Uterus (tissue), 4 donors: ENCODE measurements around the gene CDC42BPG. TPM values are rescaled to one million over a fixed set of nuclear protein-coding genes. Genes with fewer than 3 reads are reported as not detected.

Source experiments
- DNase-seq, 2 donors: peaks; one replicate each; pipeline ENCODE4 v3.0.0-alpha.2; 2019 to 2020
- H3K27ac ChIP-seq, 2 donors: fragments of 200-600 bp; sonication (generic); 1 replicate in 1 of 2; 2 replicates in 1 of 2; pipeline ENCODE4 v1.5.1; 2016 to 2018
- H3K27me3 ChIP-seq, 2 donors: fragments of 200-600 bp; sonication (generic); one replicate each; pipeline ENCODE4 v1.5.1; 2018 to 2019; ENCODE audit warnings: control low read depth in 1 of 2
- H3K36me3 ChIP-seq, 2 donors: fragments of 200-600 bp; sonication (generic); one replicate each; pipeline ENCODE4 v1.5.1; 2019; ENCODE audit warnings: control low read depth in 1 of 2
- H3K4me1 ChIP-seq, 2 donors: fragments of 200-600 bp; sonication (generic); one replicate each; pipeline ENCODE4 v1.5.1; 2018 to 2019; ENCODE audit warnings: control low read depth in 1 of 2
- H3K4me3 ChIP-seq, 2 donors: fragments of 200-600 bp; sonication (generic); 1 replicate in 1 of 2; 2 replicates in 1 of 2; pipeline ENCODE4 v1.5.1; 2018 to 2019; ENCODE audit warnings: mild to moderate bottlenecking in 1 of 2
- H3K9me3 ChIP-seq, 2 donors: fragments of 200-600 bp; sonication (generic); one replicate each; pipeline ENCODE4 v1.5.1; 2019; ENCODE audit warnings: control low read depth in 1 of 2
- POLR2A ChIP-seq, 2 donors: fragments of 450-650 bp; IDR thresholded peaks; one replicate each; pipeline ENCODE4 v1.6.1; 2016; ENCODE audit warnings: antibody characterized with exemption in 2 of 2, mild to moderate bottlenecking in 1 of 2, moderate library complexity in 1 of 2
- intact Hi-C: fragments of 100-400 bp; cut with DNase I; formaldehyde crosslinking; loops from one replicate; pipeline ENCODE4 v1.15.1; 2023; ENCODE audit warnings: low total_unique reads
- total RNA-seq, 4 donors: library from RNA; depleted of rRNA in 3 of 4; stranded (reverse); fragments of >200 nt in 3 of 4; gene quantifications; one replicate each; pipeline versions ENCODE4 v1.1.0 to v1.2.4, GENCODE V29; 2014 to 2023
- TF ChIP-seq, protein P1 (sequence below), 4 experiments: fragments of 200-600 bp in 2 of 4; fragments of 450-650 bp in 2 of 4; sonication (generic) in 2 of 4; IDR thresholded peaks; one replicate each; pipeline ENCODE4 v1.5.1; 2016 to 2019; ENCODE audit warnings: antibody characterized with exemption in 4 of 4, mild to moderate bottlenecking in 2 of 4, moderate library complexity in 1 of 4
- donor health status: DM: yes; HTN: yes; CAD: no.

The CDC42BPG gene
- total RNA-seq, 4 donors from 2014 or later, result under 0.01 to 2.7 (median 0.30) TPM

DNA sequence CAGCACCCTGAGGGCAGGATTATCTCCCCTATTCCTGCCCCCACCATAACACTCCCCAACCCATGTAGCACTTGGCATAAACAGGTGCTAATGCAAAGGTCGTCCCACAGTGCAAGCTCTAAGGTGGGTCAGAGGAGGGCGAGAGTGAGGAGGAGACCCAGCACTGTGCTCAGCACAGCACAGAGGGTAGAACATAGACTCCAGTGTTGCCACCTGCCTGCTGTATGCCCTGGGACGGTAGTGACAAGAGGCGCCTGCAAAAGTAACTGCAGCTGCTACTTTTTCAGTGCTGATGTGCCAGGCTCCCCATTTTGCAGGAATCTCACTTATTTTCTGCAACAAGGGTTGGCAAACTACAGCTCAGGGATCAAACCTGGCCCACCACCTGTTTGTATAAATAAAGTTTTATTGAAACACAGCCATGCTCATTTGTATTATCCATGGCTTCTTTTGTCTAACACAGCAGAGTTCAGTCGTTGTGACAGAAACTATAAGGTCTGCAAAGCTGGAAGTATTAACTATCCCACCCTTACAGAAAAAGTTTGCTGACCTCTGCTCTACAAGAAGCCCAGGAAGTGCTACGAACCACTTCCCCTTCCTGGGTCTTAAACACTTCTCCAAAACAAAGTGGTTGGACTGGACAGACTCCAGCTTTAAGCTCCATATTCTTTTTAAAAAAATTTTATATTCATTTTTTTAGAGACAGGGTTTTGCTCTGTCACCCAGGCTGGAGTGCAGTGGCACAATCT is 16.9 kb upstream of the CDC42BPG start:
- Histone ChIP-seq H3K4me3 (no peak overlapping the region), H3K27ac (peak overlapping the region; percentile 93 to 97), H3K27me3 (no peaks in the 10 kb centered on the region), H3K36me3 (no peaks in the 10 kb centered on the region), H3K4me1 (peaks cover 11 to 32% of the 10 kb centered on the region in 2 donors), H3K9me3 (no peaks in the 10 kb centered on the region)
- no peak for DNase-seq
- intact Hi-C loops, result no loop called here
- TF ChIP-seq POLR2A (IDR thresholded peaks at IDR 0.05), result no peak
- TF ChIP-seq, protein P1, sequence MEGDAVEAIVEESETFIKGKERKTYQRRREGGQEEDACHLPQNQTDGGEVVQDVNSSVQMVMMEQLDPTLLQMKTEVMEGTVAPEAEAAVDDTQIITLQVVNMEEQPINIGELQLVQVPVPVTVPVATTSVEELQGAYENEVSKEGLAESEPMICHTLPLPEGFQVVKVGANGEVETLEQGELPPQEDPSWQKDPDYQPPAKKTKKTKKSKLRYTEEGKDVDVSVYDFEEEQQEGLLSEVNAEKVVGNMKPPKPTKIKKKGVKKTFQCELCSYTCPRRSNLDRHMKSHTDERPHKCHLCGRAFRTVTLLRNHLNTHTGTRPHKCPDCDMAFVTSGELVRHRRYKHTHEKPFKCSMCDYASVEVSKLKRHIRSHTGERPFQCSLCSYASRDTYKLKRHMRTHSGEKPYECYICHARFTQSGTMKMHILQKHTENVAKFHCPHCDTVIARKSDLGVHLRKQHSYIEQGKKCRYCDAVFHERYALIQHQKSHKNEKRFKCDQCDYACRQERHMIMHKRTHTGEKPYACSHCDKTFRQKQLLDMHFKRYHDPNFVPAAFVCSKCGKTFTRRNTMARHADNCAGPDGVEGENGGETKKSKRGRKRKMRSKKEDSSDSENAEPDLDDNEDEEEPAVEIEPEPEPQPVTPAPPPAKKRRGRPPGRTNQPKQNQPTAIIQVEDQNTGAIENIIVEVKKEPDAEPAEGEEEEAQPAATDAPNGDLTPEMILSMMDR (IDR thresholded peaks at IDR 0.05), result no peak

DNA sequence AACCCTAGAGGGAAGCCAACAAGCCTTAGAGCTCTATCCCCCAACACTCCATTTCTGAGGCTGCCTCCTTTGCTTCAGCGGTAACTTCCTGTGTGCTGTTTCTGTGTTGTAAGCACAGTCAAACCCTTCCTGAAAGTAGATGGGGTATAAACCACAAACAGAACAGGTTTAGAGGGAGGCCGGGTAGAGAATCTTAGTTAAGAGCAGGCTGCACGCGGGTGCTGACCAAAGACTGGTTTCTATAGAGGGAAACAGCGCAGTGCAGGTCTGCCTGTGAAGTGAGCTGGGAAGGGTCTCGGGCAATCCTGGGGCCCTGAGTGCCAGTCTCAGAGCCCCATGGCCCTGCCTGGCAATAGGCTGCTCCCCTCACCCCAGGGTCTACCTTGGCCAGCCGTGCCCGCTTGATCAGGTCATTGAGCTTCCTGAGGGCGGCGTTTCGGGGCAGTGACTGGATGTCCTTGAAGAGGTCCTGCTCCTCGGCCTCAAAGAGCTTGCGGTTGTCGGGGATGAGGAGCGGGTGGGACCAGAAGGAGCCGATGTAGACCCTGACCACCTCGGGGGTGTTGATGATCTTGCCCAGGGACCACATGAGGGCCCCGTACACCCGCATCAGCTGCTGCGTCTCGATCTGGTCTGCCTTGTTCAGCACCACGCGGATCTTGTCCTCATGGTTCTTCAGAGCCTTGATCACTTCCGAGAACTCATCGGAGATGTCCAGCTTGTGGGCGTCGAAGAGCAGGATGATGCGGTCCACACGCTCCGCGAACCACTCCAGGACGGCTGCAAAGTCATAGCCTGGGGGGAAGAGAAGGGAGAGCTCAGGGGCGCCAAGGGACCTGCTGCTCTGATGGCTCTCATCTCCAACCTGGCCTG is 15.3 kb upstream of the CDC42BPG start:
- no peaks in the 10 kb centered on the region for H3K36me3 ChIP-seq
- H3K4me1 ChIP-seq, result peaks cover 15 to 34% of the 10 kb centered on the region in 2 donors
- TF ChIP-seq, protein P1 (IDR thresholded peaks at IDR 0.05), result no peak
- TF ChIP-seq POLR2A (IDR thresholded peaks at IDR 0.05), result no peak
- intact Hi-C loops, result no loop called here
- no peak for DNase-seq
- no peaks in the 10 kb centered on the region for H3K9me3 ChIP-seq
- no peak overlapping the region for H3K27ac ChIP-seq
- no peak overlapping the region for H3K4me3 ChIP-seq
- no peaks in the 10 kb centered on the region for H3K27me3 ChIP-seq

DNA sequence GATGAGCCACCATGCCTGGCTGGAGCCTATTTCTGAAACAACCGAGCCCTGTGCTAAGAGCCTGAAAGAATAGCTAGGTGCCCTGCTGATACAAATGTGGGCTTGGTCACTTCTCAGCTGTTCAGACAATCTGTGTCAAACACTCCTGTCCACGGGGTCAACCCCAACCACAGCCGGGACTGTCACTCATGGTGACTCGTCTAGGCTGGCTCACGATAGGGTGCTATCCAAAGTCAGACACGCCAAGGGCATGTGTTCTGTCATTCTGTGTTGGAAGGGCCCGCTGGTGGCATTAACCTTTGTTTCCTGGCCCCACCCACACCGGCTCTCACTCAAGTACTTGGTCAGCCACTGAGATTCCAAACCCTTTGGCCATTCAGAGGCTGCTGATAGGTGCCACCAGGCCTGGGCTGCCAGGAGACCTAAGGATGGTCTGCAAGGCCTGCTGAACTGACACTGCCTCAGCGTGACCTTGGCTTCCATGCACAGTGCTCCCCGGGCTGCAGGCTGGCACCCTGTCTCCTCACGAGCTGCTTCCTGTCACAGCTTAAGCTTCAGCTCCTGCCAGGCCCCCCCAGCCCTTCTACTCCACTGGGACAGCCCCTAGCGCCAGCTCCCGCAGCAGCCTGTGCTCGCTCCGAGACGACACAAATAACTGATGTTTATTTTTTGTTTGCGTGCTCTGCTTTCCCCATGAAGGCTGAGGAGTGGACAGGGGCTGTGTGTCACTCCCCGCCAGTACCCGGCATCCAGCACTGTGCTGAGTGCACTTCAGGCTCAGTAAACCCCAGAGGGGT is 14.2 kb upstream of the CDC42BPG start:
- Histone ChIP-seq H3K4me1 (peaks cover 11 to 32% of the 10 kb centered on the region in 2 donors), H3K4me3 (no peak overlapping the region)
- no peak for DNase-seq

DNA sequence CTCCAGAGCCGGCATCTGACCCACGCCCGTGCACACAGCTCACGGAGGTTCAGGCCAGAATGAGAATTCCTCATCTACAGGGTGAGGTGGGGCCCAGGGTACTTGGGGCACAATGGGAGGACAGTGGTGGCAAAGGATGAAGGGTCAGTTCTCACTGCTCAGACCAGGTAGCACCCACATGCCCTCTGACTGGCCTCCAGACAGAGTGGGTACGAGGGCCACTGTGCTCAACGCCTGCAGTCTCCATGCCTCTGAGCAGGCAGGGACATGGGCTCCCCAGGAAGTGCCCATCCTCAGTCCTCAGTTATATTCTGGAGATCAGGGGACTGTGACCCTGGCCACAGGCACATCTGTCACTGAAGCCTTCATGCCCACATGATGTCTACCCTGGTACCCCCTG is 13.0 kb upstream of the CDC42BPG start:
- no peaks in the 10 kb centered on the region for H3K27me3 ChIP-seq
- TF ChIP-seq, protein P1 (IDR thresholded peaks at IDR 0.05), result no peak
- no peak for TF ChIP-seq POLR2A (IDR thresholded peaks at IDR 0.05)
- no peaks in the 10 kb centered on the region for H3K36me3 ChIP-seq
- peak overlapping the region; percentile 74 to 76 for H3K27ac ChIP-seq
- no peak for DNase-seq
- no peak overlapping the region for H3K4me3 ChIP-seq
- intact Hi-C loops, result no loop called here
- no peaks in the 10 kb centered on the region for H3K9me3 ChIP-seq
- H3K4me1 ChIP-seq, result peaks cover 11 to 20% of the 10 kb centered on the region in 2 donors

More for the DNA sequence above, 14.2 kb upstream of the CDC42BPG start:
- intact Hi-C loops, result no loop called here
- Histone ChIP-seq H3K27me3 (no peaks in the 10 kb centered on the region), H3K36me3 (no peaks in the 10 kb centered on the region), H3K9me3 (no peaks in the 10 kb centered on the region), H3K27ac (peak overlapping the region in 1 of 2 donors; percentile 10)
- TF ChIP-seq, protein P1 (IDR thresholded peaks at IDR 0.05), result no peak
